Neural progenitor cell (in vitro differentiated cells): ENCODE measurements around the gene PPFIA2. TPM values are rescaled to one million over a fixed set of nuclear protein-coding genes. Genes with fewer than 3 reads are reported as not detected.

Experiments used
- DNase-seq: peaks from one replicate; pipeline ENCODE4 v3.0.0-alpha.2; 2016; ENCODE audit warnings: low spot score
- H2AFZ ChIP-seq: fragments of 200-600 bp; sonication (generic); replicated peaks from 2 replicates; pipeline ENCODE4 v1.6.1; 2016; ENCODE audit warnings: antibody characterized with exemption
- H3F3A ChIP-seq: fragments of 200-600 bp; sonication (generic); 2 replicates; pipeline ENCODE4 v1.6.1; 2016; ENCODE audit warnings: antibody characterized with exemption, low read depth
- H3K27ac ChIP-seq: fragments of 200-600 bp; sonication (generic); 2 replicates; pipeline ENCODE4 v1.5.1; 2016; ENCODE audit warnings: mild to moderate bottlenecking
- H3K27me3 ChIP-seq: fragments of 200-600 bp; sonication (generic); 2 replicates; pipeline ENCODE4 v1.6.1; 2016; ENCODE audit warnings: mild to moderate bottlenecking, moderate library complexity
- H3K36me3 ChIP-seq: fragments of 200-600 bp; sonication (generic); 2 replicates; pipeline ENCODE4 v1.5.1; 2016
- H3K4me1 ChIP-seq: fragments of 200-600 bp; sonication (generic); 2 replicates; pipeline ENCODE4 v1.6.1; 2016; ENCODE audit warnings: mixed run types
- H3K4me2 ChIP-seq: fragments of 200-600 bp; sonication (generic); 2 replicates; pipeline ENCODE4 v1.6.1; 2016
- H3K4me3 ChIP-seq: fragments of 200-600 bp; sonication (generic); 2 replicates; pipeline ENCODE4 v1.5.1; 2016
- H3K79me2 ChIP-seq: fragments of 200-600 bp; sonication (generic); 2 replicates; pipeline ENCODE4 v1.6.1; 2016; ENCODE audit warnings: low read depth
- H3K9ac ChIP-seq: fragments of 200-600 bp; sonication (generic); 2 replicates; pipeline ENCODE4 v1.6.1; 2016
- H3K9me3 ChIP-seq: fragments of 200-600 bp; sonication (generic); 2 replicates; pipeline ENCODE4 v1.5.1; 2016; ENCODE audit warnings: low read depth
- H4K20me1 ChIP-seq: fragments of 200-600 bp; sonication (generic); 2 replicates; pipeline ENCODE4 v1.6.1; 2016; ENCODE audit warnings: low read depth
- H3K27ac Mint-ChIP-seq: 3 replicates; pipeline ENCODE4 v1.8.0; 2021; ENCODE audit warnings: mixed read lengths
- H3K27me3 Mint-ChIP-seq: 2 replicates; pipeline ENCODE4 v1.8.0; 2022; ENCODE audit warnings: low read depth, mild to moderate bottlenecking, inconsistent platforms, moderate library complexity, mixed read lengths; ENCODE audit not compliant: insufficient read depth
- H3K36me3 Mint-ChIP-seq: 3 replicates; pipeline ENCODE4 v1.8.0; 2021; ENCODE audit warnings: mixed read lengths
- H3K4me1 Mint-ChIP-seq: 3 replicates; pipeline ENCODE4 v1.8.0; 2021; ENCODE audit warnings: mixed read lengths
- H3K4me3 Mint-ChIP-seq: 3 replicates; pipeline ENCODE4 v1.8.0; 2021; ENCODE audit warnings: mild to moderate bottlenecking, moderate library complexity, mixed read lengths
- H3K9me3 Mint-ChIP-seq: 3 replicates; pipeline ENCODE4 v1.8.0; 2020; ENCODE audit warnings: mixed read lengths
- CTCF ChIP-seq: fragments of 200-600 bp; sonication (generic); IDR thresholded peaks from 2 replicates; pipeline ENCODE4 v1.5.1; 2017; ENCODE audit warnings: antibody characterized with exemption, mild to moderate bottlenecking
- EZH2 ChIP-seq: fragments of 200-600 bp; sonication (generic); IDR thresholded peaks from 2 replicates; pipeline ENCODE4 v1.6.1; 2017; ENCODE audit warnings: antibody characterized with exemption, mild to moderate bottlenecking, moderate library complexity
- EZH2phosphoT487 ChIP-seq: fragments of 200-600 bp; sonication (generic); IDR thresholded peaks from 2 replicates; pipeline ENCODE4 v1.6.1; 2017; ENCODE audit warnings: antibody characterized with exemption
- total RNA-seq: library from RNA; depleted of rRNA; stranded (reverse); fragments of >200 nt; gene quantifications from 2 replicates; pipeline ENCODE4 v1.2.3, GENCODE V29; 2015; ENCODE audit warnings: low replicate concordance

PPFIA2 gene
- total RNA-seq, 1 donor from 2014 or later: 1.4 TPM

GRCh38 chr12:81403348-81403747, 355.8 kb downstream of the PPFIA2 start:
- Histone ChIP-seq H4K20me1 (no peaks in the 10 kb centered on the region), H3K27ac (no peak overlapping the region), H3K9me3 (no peaks in the 10 kb centered on the region), H3K36me3 (no peaks in the 10 kb centered on the region), H3K4me1 (peaks cover 18% of the 10 kb centered on the region), H3F3A (no peaks in the 10 kb centered on the region), H2AFZ (no peak overlapping the region), H3K4me3 (no peak overlapping the region), H3K27me3 (no peaks in the 10 kb centered on the region), H3K79me2 (no peaks in the 10 kb centered on the region), H3K4me2 (no peak overlapping the region), H3K9ac (no peak overlapping the region)
- H3K27ac Mint-ChIP-seq: no peak overlapping the region
- TF ChIP-seq EZH2phosphoT487: no peak
- TF ChIP-seq EZH2: no peak
- no peak for TF ChIP-seq CTCF
- H3K4me3 Mint-ChIP-seq: no peak overlapping the region
- H3K36me3 Mint-ChIP-seq: no peaks in the 10 kb centered on the region
- no peak for DNase-seq
- H3K4me1 Mint-ChIP-seq: no peaks in the 10 kb centered on the region
- no peaks in the 10 kb centered on the region for H3K9me3 Mint-ChIP-seq
- H3K27me3 Mint-ChIP-seq: no peaks in the 10 kb centered on the region

GRCh38 chr12:81401241-81401640, 357.9 kb downstream of the PPFIA2 start:
- TF ChIP-seq CTCF: no peak
- TF ChIP-seq EZH2phosphoT487: no peak
- TF ChIP-seq EZH2: no peak
- H3K36me3 Mint-ChIP-seq: no peaks in the 10 kb centered on the region
- no peaks in the 10 kb centered on the region for H3K27me3 Mint-ChIP-seq

DNA sequence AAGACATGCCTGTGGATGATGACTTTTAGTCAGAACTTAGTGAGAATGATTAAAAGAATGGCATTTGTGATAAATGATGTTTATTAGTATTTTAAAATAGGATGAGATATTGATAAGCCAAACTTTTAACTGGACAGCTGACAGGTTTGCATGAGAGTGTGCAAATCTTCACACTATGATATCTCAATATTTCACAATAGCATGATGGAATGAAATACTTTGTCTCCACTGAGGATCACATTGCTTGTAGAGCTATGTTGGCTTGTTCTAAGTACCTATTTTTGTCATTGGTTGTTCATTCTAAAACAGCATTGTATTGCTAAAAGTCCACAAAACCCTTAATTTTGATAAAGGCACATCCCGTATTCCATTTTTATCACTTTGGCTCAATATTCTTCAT, 359.1 kb downstream of the PPFIA2 start:
- DNase-seq: no peak
- Mint-ChIP-seq H3K27me3 (no peaks in the 10 kb centered on the region), H3K4me3 (no peak overlapping the region), H3K9me3 (no peaks in the 10 kb centered on the region), H3K4me1 (no peaks in the 10 kb centered on the region), H3K27ac (no peak overlapping the region), H3K36me3 (no peaks in the 10 kb centered on the region)
- H3K27me3 ChIP-seq: no peaks in the 10 kb centered on the region
- H3K9ac ChIP-seq: no peak overlapping the region
- TF ChIP-seq CTCF (no peak), EZH2phosphoT487 (no peak), EZH2 (no peak)
- no peaks in the 10 kb centered on the region for H3K36me3 ChIP-seq
- no peak overlapping the region for H2AFZ ChIP-seq
- no peak overlapping the region for H3K27ac ChIP-seq
- no peaks in the 10 kb centered on the region for H3K9me3 ChIP-seq
- H3K79me2 ChIP-seq: no peaks in the 10 kb centered on the region
- no peaks in the 10 kb centered on the region for H4K20me1 ChIP-seq
- H3F3A ChIP-seq: no peaks in the 10 kb centered on the region
- H3K4me3 ChIP-seq: no peak overlapping the region
- no peak overlapping the region for H3K4me2 ChIP-seq
- peaks cover 21% of the 10 kb centered on the region for H3K4me1 ChIP-seq

More at GRCh38 chr12:81401241-81401640, 357.9 kb downstream of the PPFIA2 start:
- no peak overlapping the region for H2AFZ ChIP-seq
- Mint-ChIP-seq H3K9me3 (no peaks in the 10 kb centered on the region), H3K27ac (no peak overlapping the region), H3K4me3 (no peak overlapping the region), H3K4me1 (no peaks in the 10 kb centered on the region)
- no peaks in the 10 kb centered on the region for H3K36me3 ChIP-seq
- no peaks in the 10 kb centered on the region for H3K79me2 ChIP-seq
- DNase-seq: no peak
- H3F3A ChIP-seq: no peaks in the 10 kb centered on the region
- H3K27me3 ChIP-seq: no peaks in the 10 kb centered on the region
- no peak overlapping the region for H3K27ac ChIP-seq
- no peak overlapping the region for H3K4me2 ChIP-seq
- H4K20me1 ChIP-seq: no peaks in the 10 kb centered on the region
- no peak overlapping the region for H3K9ac ChIP-seq
- H3K9me3 ChIP-seq: no peaks in the 10 kb centered on the region
- H3K4me3 ChIP-seq: no peak overlapping the region
- H3K4me1 ChIP-seq: peaks cover 21% of the 10 kb centered on the region
